Esophagus muscularis mucosa (tissue), 4 donors: Measurements from ENCODE around the gene DGCR2. TPM values are rescaled to one million over a fixed set of nuclear protein-coding genes. Genes with fewer than 3 reads are reported as not detected.

Source experiments
- DNase-seq: peaks from one replicate; pipeline ENCODE4 v3.0.0-alpha.2; 2017; ENCODE audit errors: extremely low spot score
- H3K27ac ChIP-seq, 4 donors: fragments of 200-600 bp; sonication (generic); replicated peaks in 1 of 4; 1 replicate in 3 of 4; 2 replicates in 1 of 4; pipeline ENCODE4 v1.5.1; 2016 to 2019; ENCODE audit warnings: mild to moderate bottlenecking in 1 of 4
- H3K27me3 ChIP-seq, 4 donors: fragments of 200-600 bp; sonication (generic); one replicate each; pipeline versions ENCODE4 v1.5.1 to v1.6.0; 2016 to 2019
- H3K36me3 ChIP-seq, 4 donors: fragments of 200-600 bp; sonication (generic); one replicate each; pipeline ENCODE4 v1.5.1; 2016 to 2019
- H3K4me1 ChIP-seq, 4 donors: fragments of 200-600 bp; sonication (generic); one replicate each; pipeline ENCODE4 v1.5.1; 2016 to 2019
- H3K4me3 ChIP-seq, 4 donors: fragments of 200-600 bp; sonication (generic); 1 replicate in 2 of 4; 2 replicates in 2 of 4; pipeline ENCODE4 v1.5.1; 2016 to 2019; ENCODE audit warnings: mild to moderate bottlenecking in 4 of 4, moderate library complexity in 1 of 4
- H3K9me3 ChIP-seq, 4 donors: fragments of 200-600 bp; sonication (generic); 1 replicate in 3 of 4; 2 replicates in 1 of 4; pipeline ENCODE4 v1.5.1; 2016 to 2019
- CTCF ChIP-seq, 3 experiments: fragments of 200-600 bp in 2 of 3; fragments of 450-650 bp in 1 of 3; sonication (generic) in 2 of 3; IDR thresholded peaks; one replicate each; pipeline ENCODE4 v1.5.1; 2017 to 2019; ENCODE audit warnings: antibody characterized with exemption in 3 of 3, mild to moderate bottlenecking in 2 of 3, moderate library complexity in 1 of 3
- EP300 ChIP-seq: sonication (generic); formaldehyde crosslinking; IDR thresholded peaks from one replicate; pipeline ENCODE4 v1.6.1; 2017; ENCODE audit warnings: antibody characterized with exemption
- POLR2A ChIP-seq: fragments of 450-650 bp; IDR thresholded peaks from one replicate; pipeline ENCODE4 v1.6.1; 2017; ENCODE audit warnings: antibody characterized with exemption, moderate library complexity, mild to moderate bottlenecking, low read depth
- POLR2AphosphoS5 ChIP-seq, 2 donors: sonication (generic); formaldehyde crosslinking; IDR thresholded peaks; one replicate each; pipeline ENCODE4 v1.6.1; 2017; ENCODE audit warnings: antibody characterized with exemption in 2 of 2
- WGBS: methylation state at CpG from one replicate; pipeline ENCODE4 v1.1.5; 2018; 5-methylcytosine and 5-hydroxymethylcytosine counted together
- intact Hi-C: fragments of 100-400 bp; cut with DNase I; formaldehyde crosslinking; loops from one replicate; pipeline ENCODE4 v1.15.1; 2023
- total RNA-seq, 4 donors: library from RNA; depleted of rRNA; stranded (reverse); fragments of >200 nt; gene quantifications; one replicate each; pipeline versions ENCODE4 v1.1.0 to v1.2.1, GENCODE V29; 2016

Gene DGCR2
- total RNA-seq, 4 donors from 2014 or later: 45.7 to 79.6 (median 65.4) TPM

- H3K36me3 ChIP-seq: peaks cover 28 to 50% (median 46%) of the 10 kb centered on the region in 4 donors
- H3K27ac ChIP-seq: no peak within 1 kb of the TSS
- no peaks in the 10 kb centered on the region for H3K4me1 ChIP-seq
- no peak within 1 kb of the TSS for H3K4me3 ChIP-seq
- TF ChIP-seq CTCF (IDR thresholded peaks at IDR 0.05) (no peak), POLR2A (no peak), POLR2AphosphoS5 (IDR thresholded peaks at IDR 0.05) (no peak), EP300 (no peak)
- 94% methylated on average over 20 of the region's 27 CpGs for WGBS
- no peaks in the 10 kb centered on the region for H3K27me3 ChIP-seq
- no peaks in the 10 kb centered on the region for H3K9me3 ChIP-seq
- DNase-seq: no peak
- intact Hi-C loops: no loop called here
Observed at GRCh38 chr22:19130959-19131684, 8.9 kb upstream of the DGCR2 start, which contains the start of gene TSSK2. TSSK2 (plus strand) TSS chr22:19131308; CDS start chr22:19131400, 92 bp downstream.

- DNase-seq: no peak
- Histone ChIP-seq H3K27me3 (no peaks in the 10 kb centered on the region), H3K27ac (no peak overlapping the region), H3K4me1 (no peaks in the 10 kb centered on the region), H3K9me3 (no peaks in the 10 kb centered on the region), H3K4me3 (no peak overlapping the region), H3K36me3 (peaks cover 21 to 37% (median 34%) of the 10 kb centered on the region in 4 donors)
- 92% methylated on average over 8 of the region's 8 CpGs for WGBS
- TF ChIP-seq POLR2A (no peak), CTCF (IDR thresholded peaks at IDR 0.05) (no peak), POLR2AphosphoS5 (IDR thresholded peaks at IDR 0.05) (no peak), EP300 (no peak)
- intact Hi-C loops: no loop called here
Observed at GRCh38 chr22:19129871-19130270, 7.7 kb upstream of the DGCR2 start.

GRCh38 chr22:19128946-19129727 is 6.9 kb upstream of the DGCR2 start:
- Histone ChIP-seq H3K4me3 (no peak overlapping the region), H3K36me3 (peaks cover 14 to 30% (median 27%) of the 10 kb centered on the region in 4 donors), H3K27me3 (no peaks in the 10 kb centered on the region), H3K4me1 (no peaks in the 10 kb centered on the region), H3K9me3 (no peaks in the 10 kb centered on the region), H3K27ac (no peak overlapping the region)
- WGBS: 91% methylated on average over 7 of the region's 7 CpGs
- intact Hi-C loops: no loop called here
- no peak for DNase-seq
- TF ChIP-seq POLR2AphosphoS5 (IDR thresholded peaks at IDR 0.05) (no peak), CTCF (IDR thresholded peaks at IDR 0.05) (no peak), EP300 (no peak), POLR2A (no peak)

GRCh38 chr22:19128009-19128401 is 5.8 kb upstream of the DGCR2 start:
- no peaks in the 10 kb centered on the region for H3K9me3 ChIP-seq
- H3K4me3 ChIP-seq: no peak overlapping the region
- 94% methylated on average over 4 of the region's 7 CpGs for WGBS
- TF ChIP-seq POLR2AphosphoS5 (IDR thresholded peaks at IDR 0.05): no peak
- no peak for TF ChIP-seq POLR2A
- no peak for TF ChIP-seq EP300
- TF ChIP-seq CTCF (IDR thresholded peaks at IDR 0.05): no peak
- DNase-seq: no peak
- H3K27me3 ChIP-seq: no peaks in the 10 kb centered on the region
- peaks cover 3 to 19% (median 16%) of the 10 kb centered on the region in 4 donors for H3K36me3 ChIP-seq
- peaks cover 2% of the 10 kb centered on the region in 4 donors for H3K4me1 ChIP-seq
- intact Hi-C loops: no loop called here
- no peak overlapping the region for H3K27ac ChIP-seq
